RWPE2 (cell line): ENCODE data around the gene CEP97.

Source experiments
- ATAC-seq: fragments of 200-7000 bp; cut with Tn5 transposase; 3 replicates; pipeline ENCODE4 v1.9.1; 2021; ENCODE audit warnings: low read depth
- DNase-seq: peaks from one replicate; pipeline ENCODE4 v3.0.0-alpha.2; 2020; ENCODE audit warnings: low spot score
- H3K27ac ChIP-seq: fragments of 450-650 bp; 2 replicates; pipeline ENCODE4 v1.5.1; 2017; ENCODE audit warnings: mild to moderate bottlenecking; ENCODE audit not compliant: poor library complexity, severe bottlenecking
- H3K27me3 ChIP-seq: fragments of 250-450 bp; sonication (Bioruptor Pico); 2 replicates; pipeline ENCODE4 v1.5.1; 2021; ENCODE audit warnings: mild to moderate bottlenecking, moderate library complexity; ENCODE audit not compliant: insufficient read depth, poor library complexity, severe bottlenecking
- H3K36me3 ChIP-seq: fragments of 250-450 bp; sonication (Bioruptor Pico); 2 replicates; pipeline ENCODE4 v1.5.1; 2020; ENCODE audit warnings: low read depth, mild to moderate bottlenecking, moderate library complexity
- H3K4me1 ChIP-seq: fragments of 250-450 bp; sonication (Bioruptor Pico); 2 replicates; pipeline ENCODE4 v1.5.1; 2021; ENCODE audit warnings: mild to moderate bottlenecking, moderate library complexity; ENCODE audit not compliant: insufficient read depth, poor library complexity, severe bottlenecking
- H3K4me3 ChIP-seq: fragments of 250-450 bp; sonication (Bioruptor Pico); 2 replicates; pipeline ENCODE4 v1.5.1; 2021; ENCODE audit warnings: mild to moderate bottlenecking, moderate library complexity; ENCODE audit not compliant: severe bottlenecking
- H3K9me3 ChIP-seq: fragments of 250-450 bp; sonication (Bioruptor Pico); 2 replicates; pipeline ENCODE4 v1.5.1; 2021; ENCODE audit warnings: mild to moderate bottlenecking, moderate library complexity; ENCODE audit not compliant: severe bottlenecking
- TF ChIP-seq, protein P1 (sequence below): fragments of 450-650 bp; IDR thresholded peaks from one replicate; pipeline ENCODE4 v1.5.1; 2017; ENCODE audit warnings: mild to moderate bottlenecking, moderate library complexity; ENCODE audit not compliant: poor library complexity, severe bottlenecking

The CEP97 gene

DNA sequence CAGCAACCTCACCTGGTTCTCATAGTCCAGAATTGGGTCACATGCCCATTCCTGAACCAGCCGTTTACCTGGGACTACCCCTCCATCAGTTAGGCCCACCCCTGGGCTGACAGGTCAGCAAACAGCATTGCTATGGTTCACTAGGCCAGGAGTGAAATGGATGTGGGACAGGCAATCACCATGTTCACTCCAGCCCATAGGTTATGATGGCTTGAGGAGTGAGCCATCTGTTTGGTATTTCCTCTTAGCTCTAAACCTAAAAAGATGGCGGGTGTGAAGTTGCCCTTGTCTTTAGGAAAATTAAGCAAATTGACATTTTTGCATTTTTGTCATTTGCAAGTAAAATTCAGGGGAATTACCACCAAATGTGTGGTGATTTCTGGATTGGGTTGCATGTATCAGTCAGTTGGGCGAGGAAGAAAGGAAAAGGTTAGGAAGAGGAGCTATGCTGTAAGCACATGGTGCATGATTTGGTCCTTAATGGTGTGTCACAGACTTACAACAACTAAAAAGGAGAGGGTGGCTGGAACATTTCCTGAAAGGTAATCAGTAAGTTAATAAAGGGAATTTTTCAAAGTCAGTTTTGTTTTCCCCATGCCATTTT, 71.8 kb downstream of the CEP97 start:
- Histone ChIP-seq H3K4me1 (no peaks in the 10 kb centered on the region), H3K4me3 (no peak overlapping the region), H3K27ac (no peak overlapping the region), H3K9me3 (no peaks in the 10 kb centered on the region), H3K27me3 (no peaks in the 10 kb centered on the region), H3K36me3 (peaks cover 13% of the 10 kb centered on the region)
- ATAC-seq, result no peak
- no peak for DNase-seq
- TF ChIP-seq, protein P1, sequence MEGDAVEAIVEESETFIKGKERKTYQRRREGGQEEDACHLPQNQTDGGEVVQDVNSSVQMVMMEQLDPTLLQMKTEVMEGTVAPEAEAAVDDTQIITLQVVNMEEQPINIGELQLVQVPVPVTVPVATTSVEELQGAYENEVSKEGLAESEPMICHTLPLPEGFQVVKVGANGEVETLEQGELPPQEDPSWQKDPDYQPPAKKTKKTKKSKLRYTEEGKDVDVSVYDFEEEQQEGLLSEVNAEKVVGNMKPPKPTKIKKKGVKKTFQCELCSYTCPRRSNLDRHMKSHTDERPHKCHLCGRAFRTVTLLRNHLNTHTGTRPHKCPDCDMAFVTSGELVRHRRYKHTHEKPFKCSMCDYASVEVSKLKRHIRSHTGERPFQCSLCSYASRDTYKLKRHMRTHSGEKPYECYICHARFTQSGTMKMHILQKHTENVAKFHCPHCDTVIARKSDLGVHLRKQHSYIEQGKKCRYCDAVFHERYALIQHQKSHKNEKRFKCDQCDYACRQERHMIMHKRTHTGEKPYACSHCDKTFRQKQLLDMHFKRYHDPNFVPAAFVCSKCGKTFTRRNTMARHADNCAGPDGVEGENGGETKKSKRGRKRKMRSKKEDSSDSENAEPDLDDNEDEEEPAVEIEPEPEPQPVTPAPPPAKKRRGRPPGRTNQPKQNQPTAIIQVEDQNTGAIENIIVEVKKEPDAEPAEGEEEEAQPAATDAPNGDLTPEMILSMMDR, result no peak

DNA sequence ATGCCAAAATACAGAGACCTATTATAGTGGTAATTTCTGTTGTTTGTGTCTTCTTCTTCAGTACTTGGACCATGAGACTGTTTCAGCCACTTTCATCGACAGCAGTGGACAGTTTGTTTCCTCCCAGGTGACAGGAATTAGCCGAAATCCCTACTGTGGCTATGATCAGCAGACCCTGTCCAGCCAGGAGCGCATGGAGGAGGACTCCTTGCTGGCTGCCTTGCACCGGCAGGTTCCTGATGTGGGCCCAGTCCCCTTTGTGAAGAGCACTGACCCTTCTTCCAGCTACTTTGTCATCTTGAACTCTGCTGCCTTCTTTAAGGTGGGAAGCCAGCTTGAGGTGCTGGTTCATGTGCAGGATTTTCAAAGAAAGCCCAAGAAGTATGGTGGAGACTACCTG, 76.8 kb downstream of the CEP97 start:
- DNase-seq, result no peak
- Histone ChIP-seq H3K4me3 (no peak overlapping the region), H3K36me3 (peaks cover 16% of the 10 kb centered on the region), H3K4me1 (no peaks in the 10 kb centered on the region), H3K9me3 (no peaks in the 10 kb centered on the region), H3K27me3 (no peaks in the 10 kb centered on the region), H3K27ac (no peak overlapping the region)
- no peak for ATAC-seq
- TF ChIP-seq, protein P1, result no peak

DNA sequence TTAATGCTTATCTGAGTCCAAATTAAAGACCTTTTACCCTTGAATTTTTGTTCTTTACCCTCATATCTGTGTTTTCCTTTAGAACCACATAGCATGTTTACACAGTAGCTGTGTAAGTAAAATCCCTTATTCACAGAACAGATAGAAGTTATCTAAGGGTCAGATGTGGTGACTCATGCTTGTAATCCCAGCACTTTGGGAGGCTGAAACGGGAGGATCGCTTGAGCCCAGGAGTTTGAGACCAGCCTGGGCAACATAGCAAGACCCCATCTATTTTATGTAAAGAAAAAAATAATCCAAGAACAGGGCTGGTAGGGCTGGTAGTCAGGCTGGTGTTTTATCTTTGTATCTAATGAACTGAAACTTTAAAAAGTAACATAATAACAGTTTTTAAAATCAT, 77.8 kb downstream of the CEP97 start:
- no peaks in the 10 kb centered on the region for H3K4me1 ChIP-seq
- H3K27ac ChIP-seq, result no peak overlapping the region
- ATAC-seq, result no peak

GRCh38 chr3:101803173-101803782, 78.9 kb downstream of the CEP97 start:
- H3K27ac ChIP-seq, result no peak overlapping the region
- TF ChIP-seq, protein P1, result peak; percentile 93
- peaks cover 21% of the 10 kb centered on the region for H3K36me3 ChIP-seq
- peak; percentile 95 for ATAC-seq
- H3K9me3 ChIP-seq, result no peaks in the 10 kb centered on the region
- no peak for DNase-seq
- no peak overlapping the region for H3K4me3 ChIP-seq
- H3K4me1 ChIP-seq, result no peaks in the 10 kb centered on the region
- no peaks in the 10 kb centered on the region for H3K27me3 ChIP-seq

More for the DNA sequence above, 77.8 kb downstream of the CEP97 start:
- DNase-seq, result no peak
- TF ChIP-seq, protein P1, result no peak
- no peaks in the 10 kb centered on the region for H3K27me3 ChIP-seq
- no peak overlapping the region for H3K4me3 ChIP-seq
- no peaks in the 10 kb centered on the region for H3K9me3 ChIP-seq
- peaks cover 21% of the 10 kb centered on the region for H3K36me3 ChIP-seq

- no peak overlapping the region for H3K27ac ChIP-seq
- H3K27me3 ChIP-seq, result no peaks in the 10 kb centered on the region
- H3K9me3 ChIP-seq, result no peaks in the 10 kb centered on the region
- DNase-seq (no peak), ATAC-seq (no peak)
- no peaks in the 10 kb centered on the region for H3K4me1 ChIP-seq
- TF ChIP-seq, protein P1, result no peak
- peaks cover 21% of the 10 kb centered on the region for H3K36me3 ChIP-seq
- H3K4me3 ChIP-seq, result no peak overlapping the region
These were observed 79.5 kb downstream of the CEP97 start for GRCh38 chr3:101803939-101804338.
